Upper lobe of right lung (tissue), 1 donor: ENCODE measurements around the gene PLCB3. TPM values are rescaled to one million over a fixed set of nuclear protein-coding genes. Genes with fewer than 3 reads are reported as not detected.

Experiments used
- ATAC-seq: fragments of 200-7000 bp; cut with Tn5 transposase; one replicate; pipeline ENCODE4 v1.9.1; 2020; ENCODE audit warnings: mild to moderate bottlenecking, moderate library complexity
- DNase-seq: peaks from one replicate; pipeline ENCODE4 v3.0.0-alpha.2; 2020
- H3K27ac ChIP-seq: fragments of 200-600 bp; one replicate; pipeline ENCODE4 v1.8.0; 2022
- H3K27me3 ChIP-seq: fragments of 200-600 bp; one replicate; pipeline ENCODE4 v1.8.0; 2022; ENCODE audit warnings: mild to moderate bottlenecking
- H3K36me3 ChIP-seq: fragments of 200-600 bp; one replicate; pipeline ENCODE4 v1.8.0; 2022
- H3K4me1 ChIP-seq: fragments of 200-600 bp; one replicate; pipeline ENCODE4 v1.8.0; 2022
- H3K4me3 ChIP-seq: fragments of 200-600 bp; one replicate; pipeline ENCODE4 v1.8.0; 2022; ENCODE audit warnings: mild to moderate bottlenecking
- H3K9me3 ChIP-seq: fragments of 200-600 bp; one replicate; pipeline ENCODE4 v1.8.0; 2022
- CTCF ChIP-seq: fragments of 200-600 bp; IDR thresholded peaks from one replicate; pipeline ENCODE4 v1.8.0; 2022; ENCODE audit warnings: antibody characterized with exemption
- intact Hi-C: fragments of 100-400 bp; cut with DNase I; formaldehyde crosslinking; loops from one replicate; pipeline ENCODE4 v1.11.0; 2022
- total RNA-seq: library from RNA; stranded (reverse); fragmentation: NEBNext Ultra II Directional; extraction: Animal tissue kit (Norgen Biotek cat#: 25700); gene quantifications from one replicate; pipeline ENCODE4 v1.2.1, GENCODE V29; 2021
- donor health status: DM: no; HTN: yes; CAD: no; lungs with severe emphysema.

The PLCB3 gene
- total RNA-seq, 1 donor from 2014 or later = 32.4 TPM

GRCh38 chr11:64223001-64223651, 28.2 kb upstream of the PLCB3 start:
- DNase-seq = peak; percentile 63
- ATAC-seq = no peak

GRCh38 chr11:64224151-64224890, 27.0 kb upstream of the PLCB3 start:
- Histone ChIP-seq H3K27ac (no peak overlapping the region), H3K9me3 (no peaks in the 10 kb centered on the region), H3K4me3 (no peak overlapping the region), H3K27me3 (no peaks in the 10 kb centered on the region), H3K36me3 (peaks cover 39% of the 10 kb centered on the region), H3K4me1 (peaks cover 27% of the 10 kb centered on the region)
- no peak for TF ChIP-seq CTCF
- DNase-seq (no peak), ATAC-seq (no peak)
- intact Hi-C loops = no loop called here

More at GRCh38 chr11:64223001-64223651, 28.2 kb upstream of the PLCB3 start:
- H3K27me3 ChIP-seq = no peaks in the 10 kb centered on the region
- no peak overlapping the region for H3K4me3 ChIP-seq
- no peaks in the 10 kb centered on the region for H3K9me3 ChIP-seq
- H3K4me1 ChIP-seq = peaks cover 23% of the 10 kb centered on the region
- peaks cover 45% of the 10 kb centered on the region for H3K36me3 ChIP-seq
- intact Hi-C loops = no loop called here
- no peak overlapping the region for H3K27ac ChIP-seq
- no peak for TF ChIP-seq CTCF

GRCh38 chr11:64224891-64225607, 26.3 kb upstream of the PLCB3 start:
- Histone ChIP-seq H3K36me3 (peaks cover 31% of the 10 kb centered on the region), H3K9me3 (no peaks in the 10 kb centered on the region), H3K27me3 (no peaks in the 10 kb centered on the region), H3K4me1 (peaks cover 35% of the 10 kb centered on the region), H3K27ac (peak overlapping the region; percentile 93), H3K4me3 (peak overlapping the region; percentile 96)
- no peak for TF ChIP-seq CTCF
- intact Hi-C loops = no loop called here
- DNase-seq = peak; percentile 69
- ATAC-seq = no peak

- intact Hi-C loops = no loop called here
- peaks cover 25% of the 10 kb centered on the region for H3K36me3 ChIP-seq
- no peak for TF ChIP-seq CTCF
- peak; percentile 96 for DNase-seq
- H3K4me3 ChIP-seq = peak within 1 kb of the TSS; percentile 96
- H3K27me3 ChIP-seq = no peaks in the 10 kb centered on the region
- H3K27ac ChIP-seq = peak within 1 kb of the TSS; percentile 93
- peaks cover 35% of the 10 kb centered on the region for H3K4me1 ChIP-seq
- peak; percentile 87 for ATAC-seq
- no peaks in the 10 kb centered on the region for H3K9me3 ChIP-seq
These were observed 25.5 kb upstream of the PLCB3 start, which contains the start of the genes NUDT22 and TRPT1 for GRCh38 chr11:64225608-64226506. TSS of gene NUDT22 (plus strand) at chr11:64226274. CDS start at chr11:64226653, 379 bp downstream. TSS of gene TRPT1 (minus strand) at chr11:64226186. CDS start at chr11:64225860, 326 bp downstream.
